SIG-M5 (cell line): ENCODE results near the gene PPP2R2C.

Experiments used
- DNase-seq: peaks from one replicate; lab custom pipeline; 2025; lab: John Stamatoyannopoulos, UW

Gene PPP2R2C

GRCh38 chr4:6378493-6379445 is 93.6 kb downstream of the PPP2R2C start:
- no peak for DNase-seq

GRCh38 chr4:6377626-6378492 is 94.6 kb downstream of the PPP2R2C start:
- no peak for DNase-seq

- DNase-seq, result no peak
Observed at GRCh38 chr4:6375620-6376295, 96.7 kb downstream of the PPP2R2C start.

- DNase-seq, result no peak
Observed at GRCh38 chr4:6374575-6374974, 97.8 kb downstream of the PPP2R2C start.

- no peak for DNase-seq
Observed at GRCh38 chr4:6373541-6374410, 98.6 kb downstream of the PPP2R2C start.

- no peak for DNase-seq
Observed at GRCh38 chr4:6372649-6373525, 99.5 kb downstream of the PPP2R2C start.

- no peak for DNase-seq
Observed at GRCh38 chr4:6371812-6372211, 100.6 kb downstream of the PPP2R2C start.

GRCh38 chr4:6371271-6371670 is 101.1 kb downstream of the PPP2R2C start:
- no peak for DNase-seq

- DNase-seq, result no peak
Observed at GRCh38 chr4:6369924-6370645, 102.3 kb downstream of the PPP2R2C start.

GRCh38 chr4:6369511-6369910 is 102.9 kb downstream of the PPP2R2C start:
- no peak for DNase-seq

- DNase-seq, result no peak
Observed at GRCh38 chr4:6369035-6369434, 103.4 kb downstream of the PPP2R2C start.

- DNase-seq, result no peak
Observed at GRCh38 chr4:6368601-6369000, 103.8 kb downstream of the PPP2R2C start.

GRCh38 chr4:6368096-6368495 is 104.3 kb downstream of the PPP2R2C start:
- DNase-seq, result no peak

- no peak for DNase-seq
Observed at GRCh38 chr4:6367371-6367851, 105.0 kb downstream of the PPP2R2C start.

GRCh38 chr4:6366581-6366980 is 105.8 kb downstream of the PPP2R2C start:
- DNase-seq, result no peak

- no peak for DNase-seq
Observed at GRCh38 chr4:6365545-6366086, 106.8 kb downstream of the PPP2R2C start.

GRCh38 chr4:6364581-6364980 is 107.8 kb downstream of the PPP2R2C start:
- no peak for DNase-seq

GRCh38 chr4:6364146-6364545 is 108.3 kb downstream of the PPP2R2C start:
- no peak for DNase-seq

GRCh38 chr4:6362896-6363295 is 109.5 kb downstream of the PPP2R2C start:
- no peak for DNase-seq
